PC-9 (cell line): ENCODE data around the gene KIF26B. TPM values are rescaled to one million over a fixed set of nuclear protein-coding genes. Genes with fewer than 3 reads are reported as not detected.

ENCODE experiments used
- BruUV-seq: library from RNA; stranded (reverse); fragments of 400-500 nt; replicated peaks from 2 replicates; lab custom pipeline; 2021; lab: Mats Ljungman, UMichigan
- CTCF ChIA-PET: fragments of 300-600 bp; sonication (Branson Sonifier 250); formaldehyde crosslinking; loops from one replicate; lab custom pipeline; 2022; ENCODE audit warnings: antibody characterized with exemption; lab: Charles Lee
- POLR2A ChIA-PET: fragments of 300-600 bp; sonication (Branson Sonifier 250); formaldehyde crosslinking; loops from one replicate; lab custom pipeline; 2022; ENCODE audit warnings: antibody characterized with exemption; ENCODE audit not compliant: unreplicated experiment; lab: Charles Lee
- DNase-seq, 2 experiments: peaks; one replicate each; pipeline versions ENCODE4 v3.0.0 to v3.0.0-alpha.2; 2015 to 2022; ENCODE audit warnings: mixed read lengths in 1 of 2
- H2AFZ ChIP-seq: fragments of 200-600 bp; sonication (generic); 2 replicates; pipeline ENCODE4 v1.8.1; 2017; ENCODE audit warnings: antibody characterized with exemption
- H3F3A ChIP-seq: fragments of 200-600 bp; sonication (generic); 2 replicates; pipeline ENCODE4 v1.8.1; 2017; ENCODE audit warnings: antibody characterized with exemption, mild to moderate bottlenecking, low read depth; ENCODE audit not compliant: insufficient read depth
- H3K27ac ChIP-seq: fragments of 200-600 bp; sonication (generic); 2 replicates; pipeline ENCODE4 v1.6.1; 2016; ENCODE audit warnings: mixed run types
- H3K27me3 ChIP-seq: fragments of 200-600 bp; sonication (generic); 2 replicates; pipeline ENCODE4 v1.6.1; 2016; ENCODE audit warnings: low read depth, mixed run types; ENCODE audit not compliant: insufficient read depth
- H3K36me3 ChIP-seq: fragments of 200-600 bp; sonication (generic); 2 replicates; pipeline ENCODE4 v1.6.1; 2016; ENCODE audit warnings: low read depth, mixed run types
- H3K4me1 ChIP-seq: fragments of 200-600 bp; sonication (generic); replicated peaks from 2 replicates; pipeline ENCODE4 v1.6.1; 2016; ENCODE audit warnings: mixed run types; ENCODE audit not compliant: insufficient read depth
- H3K4me2 ChIP-seq: fragments of 200-600 bp; sonication (generic); 2 replicates; pipeline ENCODE4 v1.6.1; 2017; ENCODE audit warnings: mixed run types
- H3K4me3 ChIP-seq: fragments of 200-600 bp; sonication (generic); 2 replicates; pipeline ENCODE4 v1.6.1; 2016; ENCODE audit warnings: mixed run types
- H3K79me2 ChIP-seq: fragments of 200-600 bp; sonication (generic); 2 replicates; pipeline ENCODE4 v1.6.1; 2017; ENCODE audit warnings: low read depth, mixed run types
- H3K9me2 ChIP-seq: fragments of 200-600 bp; sonication (generic); 2 replicates; pipeline ENCODE4 v1.8.1; 2017; ENCODE audit warnings: mild to moderate bottlenecking; ENCODE audit not compliant: insufficient read depth
- H3K9me3 ChIP-seq: fragments of 200-600 bp; sonication (generic); 2 replicates; pipeline ENCODE4 v1.8.1; 2016; ENCODE audit warnings: low read depth; ENCODE audit not compliant: insufficient read depth
- H4K20me1 ChIP-seq: fragments of 200-600 bp; sonication (generic); 2 replicates; pipeline ENCODE4 v1.8.1; 2017; ENCODE audit not compliant: insufficient read depth
- EZH2 ChIP-seq: fragments of 200-600 bp; sonication (generic); IDR thresholded peaks from 2 replicates; pipeline ENCODE4 v1.8.0; 2017; ENCODE audit warnings: antibody characterized with exemption, low read depth
- intact Hi-C: fragments of 100-400 bp; cut with micrococcal nuclease; formaldehyde crosslinking; loops from one replicate; pipeline ENCODE4 v1.10.0; 2022; ENCODE audit not compliant: unreplicated experiment
- total RNA-seq: library from RNA; stranded (reverse); gene quantifications from 2 replicates; pipeline ENCODE4 v1.2.3, GENCODE V29; 2021
- TF ChIP-seq, protein P1 (sequence below): fragments of 200-600 bp; sonication (generic); conservative IDR thresholded peaks from 2 replicates; pipeline ENCODE4 v1.6.1; 2017; ENCODE audit warnings: mixed run types, antibody characterized with exemption, mild to moderate bottlenecking, moderate library complexity

Gene KIF26B
- total RNA-seq, 1 experiment from 2014 or later: 0.11 TPM

DNA sequence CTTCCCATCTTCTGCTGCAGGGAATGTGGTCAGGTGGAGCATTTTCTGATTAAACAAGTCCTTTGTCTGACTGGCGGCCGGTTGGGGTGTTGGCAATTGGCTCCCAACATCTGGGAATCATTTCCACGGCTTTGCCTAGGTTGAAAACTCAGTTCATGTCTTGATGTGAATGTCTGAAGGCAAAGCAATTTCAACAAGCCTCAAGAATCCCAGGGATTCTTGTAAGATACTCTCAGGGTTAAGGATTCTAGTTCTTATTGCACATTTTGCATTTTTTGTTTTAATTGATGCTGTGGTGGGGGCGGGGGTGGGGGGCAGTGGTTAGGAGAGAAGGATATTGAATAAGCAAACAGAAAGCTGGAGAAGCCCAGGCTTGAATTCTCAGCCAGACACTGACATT is 273.9 kb downstream of the KIF26B start:
- H3K9me3 ChIP-seq: no peaks in the 10 kb centered on the region
- no peak overlapping the region for H3K4me2 ChIP-seq
- DNase-seq: no peak
- ChIA-PET CTCF (no interaction called here), POLR2A (interaction anchor here (0.6 kb wide), 1 partner anchor 1579 kb away, joined by 4 read pairs; no protein-coding TSS in a partner anchor)
- no peak overlapping the region for H3K27ac ChIP-seq
- H3K4me1 ChIP-seq: no peaks in the 10 kb centered on the region
- TF ChIP-seq, protein P1, sequence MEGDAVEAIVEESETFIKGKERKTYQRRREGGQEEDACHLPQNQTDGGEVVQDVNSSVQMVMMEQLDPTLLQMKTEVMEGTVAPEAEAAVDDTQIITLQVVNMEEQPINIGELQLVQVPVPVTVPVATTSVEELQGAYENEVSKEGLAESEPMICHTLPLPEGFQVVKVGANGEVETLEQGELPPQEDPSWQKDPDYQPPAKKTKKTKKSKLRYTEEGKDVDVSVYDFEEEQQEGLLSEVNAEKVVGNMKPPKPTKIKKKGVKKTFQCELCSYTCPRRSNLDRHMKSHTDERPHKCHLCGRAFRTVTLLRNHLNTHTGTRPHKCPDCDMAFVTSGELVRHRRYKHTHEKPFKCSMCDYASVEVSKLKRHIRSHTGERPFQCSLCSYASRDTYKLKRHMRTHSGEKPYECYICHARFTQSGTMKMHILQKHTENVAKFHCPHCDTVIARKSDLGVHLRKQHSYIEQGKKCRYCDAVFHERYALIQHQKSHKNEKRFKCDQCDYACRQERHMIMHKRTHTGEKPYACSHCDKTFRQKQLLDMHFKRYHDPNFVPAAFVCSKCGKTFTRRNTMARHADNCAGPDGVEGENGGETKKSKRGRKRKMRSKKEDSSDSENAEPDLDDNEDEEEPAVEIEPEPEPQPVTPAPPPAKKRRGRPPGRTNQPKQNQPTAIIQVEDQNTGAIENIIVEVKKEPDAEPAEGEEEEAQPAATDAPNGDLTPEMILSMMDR: no peak
- no peak for TF ChIP-seq EZH2
- H2AFZ ChIP-seq: no peak overlapping the region
- H3K4me3 ChIP-seq: no peak overlapping the region
- H3K79me2 ChIP-seq: no peaks in the 10 kb centered on the region
- H3F3A ChIP-seq: no peaks in the 10 kb centered on the region
- H3K36me3 ChIP-seq: no peaks in the 10 kb centered on the region
- no peaks in the 10 kb centered on the region for H4K20me1 ChIP-seq
- H3K27me3 ChIP-seq: peaks cover 98% of the 10 kb centered on the region
- no TSS peak for BruUV-seq
- intact Hi-C loops: no loop called here
- no peaks in the 10 kb centered on the region for H3K9me2 ChIP-seq

DNA sequence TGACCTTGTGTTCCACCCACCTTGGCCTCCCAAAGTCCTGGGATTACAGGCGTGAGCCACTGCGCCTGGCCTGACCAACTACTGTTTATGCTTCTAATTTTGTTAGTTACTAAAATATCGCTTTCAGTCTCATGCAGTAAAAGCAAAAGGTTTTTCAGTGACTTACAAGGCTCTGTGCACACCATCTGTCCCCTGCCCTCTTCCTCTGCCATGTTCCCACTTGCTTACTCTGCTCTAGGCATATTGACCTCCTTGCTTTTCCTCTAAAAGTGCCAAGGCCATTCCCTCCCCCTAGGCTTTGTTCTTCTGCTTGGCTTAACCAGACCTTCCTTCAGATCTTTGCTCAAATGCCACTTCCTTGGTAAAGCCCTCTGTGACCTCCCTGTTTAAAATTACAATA is 276.9 kb downstream of the KIF26B start:
- no peak overlapping the region for H3K4me3 ChIP-seq
- peaks cover 73% of the 10 kb centered on the region for H3K27me3 ChIP-seq
- H3K79me2 ChIP-seq: no peaks in the 10 kb centered on the region
- no peaks in the 10 kb centered on the region for H3F3A ChIP-seq
- no peaks in the 10 kb centered on the region for H3K36me3 ChIP-seq
- DNase-seq: no peak
- POLR2A ChIA-PET: no interaction called here
- H3K9me3 ChIP-seq: no peaks in the 10 kb centered on the region
- TF ChIP-seq, protein P1: no peak
- TF ChIP-seq EZH2: no peak
- CTCF ChIA-PET: no interaction called here
- no peaks in the 10 kb centered on the region for H4K20me1 ChIP-seq
- BruUV-seq: no TSS peak
- no peak overlapping the region for H2AFZ ChIP-seq
- H3K4me2 ChIP-seq: no peak overlapping the region
- H3K27ac ChIP-seq: no peak overlapping the region
- H3K4me1 ChIP-seq: no peaks in the 10 kb centered on the region
- no peaks in the 10 kb centered on the region for H3K9me2 ChIP-seq
- intact Hi-C loops: no loop called here

DNA sequence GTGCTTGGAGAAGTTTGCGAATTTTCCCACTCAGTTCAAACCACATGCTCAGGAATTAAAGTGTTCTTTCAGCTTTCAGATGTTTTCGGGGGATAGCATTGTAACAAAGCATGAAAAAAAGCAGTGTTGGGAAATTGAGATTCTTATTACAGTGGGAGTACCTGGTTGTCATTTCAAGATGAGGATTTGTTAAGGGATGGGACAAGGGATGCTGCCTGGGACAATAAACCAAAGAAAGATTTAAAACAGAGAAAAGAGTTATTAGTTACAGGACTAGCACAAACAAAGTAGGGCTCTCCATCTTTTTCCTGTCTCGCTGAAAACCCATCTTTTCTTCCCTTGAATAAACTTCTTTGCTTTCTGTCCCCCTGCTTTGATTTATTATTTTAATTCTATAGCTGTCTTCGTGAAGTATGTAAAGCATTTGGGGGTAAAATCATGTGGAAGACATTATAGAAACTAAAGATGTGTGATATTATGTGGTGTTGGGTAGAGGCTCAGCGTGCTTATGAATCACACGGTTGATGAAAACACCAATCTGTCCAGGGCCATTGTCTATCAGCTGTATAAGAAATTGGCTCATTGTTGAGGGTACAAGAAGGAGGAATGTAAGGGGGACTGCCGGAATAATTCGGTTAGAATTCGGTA is 277.6 kb downstream of the KIF26B start:
- no peak for TF ChIP-seq EZH2
- TF ChIP-seq, protein P1: no peak

More for the DNA sequence above, 277.6 kb downstream of the KIF26B start:
- Histone ChIP-seq H3K4me2 (no peak overlapping the region), H3K4me1 (no peaks in the 10 kb centered on the region), H2AFZ (no peak overlapping the region), H3K27ac (no peak overlapping the region), H4K20me1 (no peaks in the 10 kb centered on the region), H3F3A (no peaks in the 10 kb centered on the region), H3K4me3 (no peak overlapping the region), H3K36me3 (no peaks in the 10 kb centered on the region), H3K9me2 (no peaks in the 10 kb centered on the region), H3K79me2 (no peaks in the 10 kb centered on the region), H3K27me3 (peaks cover 72% of the 10 kb centered on the region), H3K9me3 (no peaks in the 10 kb centered on the region)
- ChIA-PET POLR2A (no interaction called here), CTCF (no interaction called here)
- intact Hi-C loops: no loop called here
- BruUV-seq: no TSS peak
- DNase-seq: no peak
